Measurements from ENCODE around the gene BRSK2. TPM values are rescaled to one million over a fixed set of nuclear protein-coding genes. Genes with fewer than 3 reads are reported as not detected.

BRSK2 gene
- total RNA-seq, 2 donors from 2014 or later: 67.5 to 113 TPM

GRCh38 chr11:1348146-1348795 lies 41.5 kb upstream of the BRSK2 start:
- Histone ChIP-seq H3K4me1 (no peaks in the 10 kb centered on the region), H3K9me3 (no peaks in the 10 kb centered on the region), H3K4me3 (no peak overlapping the region), H3K27me3 (no peaks in the 10 kb centered on the region), H3K36me3 (replicated peaks in 1 of 2; ENCODE audit: insufficient read depth in 1 of 2, low read depth in 2 of 2) (no peaks in the 10 kb centered on the region), H3K27ac (no peak overlapping the region)
- 95% methylated on average over 13 to 14 of the region's 14 CpGs for WGBS, 2 donors
- DNase-seq (no peak), ATAC-seq (no peak)
- no peak for TF ChIP-seq POLR2A (IDR thresholded peaks at IDR 0.05)
- TF ChIP-seq, protein P1, sequence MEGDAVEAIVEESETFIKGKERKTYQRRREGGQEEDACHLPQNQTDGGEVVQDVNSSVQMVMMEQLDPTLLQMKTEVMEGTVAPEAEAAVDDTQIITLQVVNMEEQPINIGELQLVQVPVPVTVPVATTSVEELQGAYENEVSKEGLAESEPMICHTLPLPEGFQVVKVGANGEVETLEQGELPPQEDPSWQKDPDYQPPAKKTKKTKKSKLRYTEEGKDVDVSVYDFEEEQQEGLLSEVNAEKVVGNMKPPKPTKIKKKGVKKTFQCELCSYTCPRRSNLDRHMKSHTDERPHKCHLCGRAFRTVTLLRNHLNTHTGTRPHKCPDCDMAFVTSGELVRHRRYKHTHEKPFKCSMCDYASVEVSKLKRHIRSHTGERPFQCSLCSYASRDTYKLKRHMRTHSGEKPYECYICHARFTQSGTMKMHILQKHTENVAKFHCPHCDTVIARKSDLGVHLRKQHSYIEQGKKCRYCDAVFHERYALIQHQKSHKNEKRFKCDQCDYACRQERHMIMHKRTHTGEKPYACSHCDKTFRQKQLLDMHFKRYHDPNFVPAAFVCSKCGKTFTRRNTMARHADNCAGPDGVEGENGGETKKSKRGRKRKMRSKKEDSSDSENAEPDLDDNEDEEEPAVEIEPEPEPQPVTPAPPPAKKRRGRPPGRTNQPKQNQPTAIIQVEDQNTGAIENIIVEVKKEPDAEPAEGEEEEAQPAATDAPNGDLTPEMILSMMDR (IDR thresholded peaks at IDR 0.05): no peak
- intact Hi-C loops (cut with DNase I): no loop called here

GRCh38 chr11:1348796-1349326 lies 40.9 kb upstream of the BRSK2 start:
- no peak for ATAC-seq
- Histone ChIP-seq H3K9me3 (no peaks in the 10 kb centered on the region), H3K27ac (no peak overlapping the region), H3K36me3 (replicated peaks in 1 of 2; ENCODE audit: insufficient read depth in 1 of 2, low read depth in 2 of 2) (no peaks in the 10 kb centered on the region), H3K4me1 (no peaks in the 10 kb centered on the region), H3K27me3 (no peaks in the 10 kb centered on the region), H3K4me3 (no peak overlapping the region)
- intact Hi-C loops (cut with DNase I): no loop called here
- 67 to 93% methylated on average over 7 to 24 of the region's 25 CpGs for WGBS, 2 donors
- no peak for TF ChIP-seq POLR2A (IDR thresholded peaks at IDR 0.05)
- TF ChIP-seq, protein P1 (IDR thresholded peaks at IDR 0.05): no peak
- DNase-seq: no peak

DNA sequence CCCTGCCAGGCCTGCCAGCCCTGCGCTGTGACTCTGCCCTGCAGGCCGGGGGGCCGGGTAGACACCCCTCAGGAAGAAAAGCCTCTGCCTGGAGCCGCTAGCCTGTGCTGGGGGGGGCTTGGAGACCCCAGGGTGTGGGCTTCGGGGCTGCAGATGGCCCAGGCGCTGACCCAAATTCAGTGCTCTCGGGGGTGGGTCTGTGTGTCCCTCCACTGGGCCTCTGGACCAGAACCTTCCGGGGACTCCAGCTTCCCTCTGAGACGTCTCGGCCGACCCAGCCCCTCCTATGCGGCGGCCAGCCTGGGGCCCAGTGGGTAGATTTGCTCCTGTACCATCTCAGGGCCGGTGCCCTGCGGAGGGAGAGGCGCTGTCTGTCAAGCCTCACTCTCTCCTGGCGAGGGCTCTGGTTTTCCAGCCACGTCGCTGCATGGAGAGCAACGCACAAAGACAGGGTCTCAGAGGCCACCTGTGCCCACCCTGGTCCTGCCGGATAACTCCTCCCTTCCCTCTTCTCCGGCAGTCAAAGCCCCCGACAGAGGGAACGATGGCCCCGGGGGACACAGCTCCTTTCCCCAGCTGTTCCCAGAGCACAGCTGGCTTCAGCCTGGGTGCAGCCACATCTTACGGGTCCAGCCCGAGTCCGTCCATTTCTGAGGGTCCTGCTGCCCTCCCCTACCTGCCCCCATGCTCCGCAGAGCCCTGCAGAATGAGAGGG lies 40.2 kb upstream of the BRSK2 start:
- Histone ChIP-seq H3K36me3 (replicated peaks in 1 of 2; ENCODE audit: insufficient read depth in 1 of 2, low read depth in 2 of 2) (no peaks in the 10 kb centered on the region), H3K9me3 (no peaks in the 10 kb centered on the region), H3K27ac (no peak overlapping the region), H3K4me3 (no peak overlapping the region), H3K4me1 (no peaks in the 10 kb centered on the region), H3K27me3 (no peaks in the 10 kb centered on the region)
- intact Hi-C loops (cut with DNase I): no loop called here
- TF ChIP-seq POLR2A (IDR thresholded peaks at IDR 0.05): no peak
- TF ChIP-seq, protein P1 (IDR thresholded peaks at IDR 0.05): no peak
- no peak for DNase-seq
- no peak for ATAC-seq
- WGBS, 2 donors: 66 to 78% methylated on average over 17 to 27 of the region's 29 CpGs

DNA sequence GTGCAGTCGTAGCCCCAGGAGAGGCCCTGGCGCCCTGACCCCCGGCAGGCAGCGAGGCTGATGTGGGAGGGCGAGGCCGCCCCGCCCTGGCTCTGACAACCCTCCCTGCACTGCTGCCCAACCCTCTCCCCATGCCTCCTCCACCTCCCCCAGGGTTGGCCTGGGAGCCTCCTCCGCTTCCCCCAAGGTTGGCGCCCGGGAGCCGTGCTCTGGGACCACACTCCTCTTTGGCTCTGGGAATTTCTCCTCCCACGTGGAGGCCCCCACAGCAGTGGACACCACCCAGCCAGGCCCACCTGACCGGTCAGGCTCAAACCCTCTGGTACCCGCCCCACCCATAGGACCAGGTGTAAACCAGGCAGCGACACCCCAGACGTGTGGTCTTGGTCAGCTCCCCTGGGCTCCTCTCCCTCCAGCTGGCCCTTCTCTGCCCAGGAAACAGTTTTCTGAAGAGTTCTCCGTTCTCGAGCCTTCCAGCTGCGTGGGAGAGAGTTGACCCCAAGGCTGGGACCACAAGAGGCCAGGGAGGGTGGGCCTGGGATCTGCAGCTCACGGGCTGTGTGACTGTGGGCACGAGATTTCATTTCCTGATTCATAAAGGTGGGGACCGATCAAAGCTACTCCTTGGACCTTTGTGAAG lies 39.5 kb upstream of the BRSK2 start:
- intact Hi-C loops (cut with DNase I): no loop called here
- ATAC-seq (no peak), DNase-seq (no peak)
- no peak for TF ChIP-seq POLR2A (IDR thresholded peaks at IDR 0.05)
- TF ChIP-seq, protein P1 (IDR thresholded peaks at IDR 0.05): no peak
- Histone ChIP-seq H3K27me3 (no peaks in the 10 kb centered on the region), H3K27ac (no peak overlapping the region), H3K4me3 (no peak overlapping the region), H3K4me1 (no peaks in the 10 kb centered on the region), H3K9me3 (no peaks in the 10 kb centered on the region), H3K36me3 (replicated peaks in 1 of 2; ENCODE audit: insufficient read depth in 1 of 2, low read depth in 2 of 2) (no peaks in the 10 kb centered on the region)
- WGBS, 2 donors: 78 to 79% methylated on average over 10 to 19 of the region's 22 CpGs
